ENCODE measurements around the gene DCST1.

DCST1 gene

DNA sequence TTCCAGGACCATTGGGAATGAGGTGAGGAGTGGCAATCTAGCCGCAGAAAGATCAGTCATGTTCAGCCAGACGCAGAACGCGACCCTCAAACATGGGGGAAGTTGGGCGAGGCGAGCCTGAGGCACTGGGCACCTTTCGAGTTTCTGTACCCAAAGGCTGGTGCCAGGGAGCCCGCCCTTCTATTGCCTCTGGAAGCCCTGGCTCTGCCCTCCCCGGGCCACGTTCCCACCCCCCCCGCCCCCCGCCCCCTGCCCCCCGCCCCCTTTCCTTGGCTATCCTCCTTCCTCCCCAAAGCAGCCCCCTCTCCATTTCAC is 33.3 kb upstream of the DCST1 start:
- intact Hi-C loops (cut with DNase I), result loop anchor here (2.0 to 10.0 kb wide), 3 partner anchors 18 to 64 kb away; partner anchors contain the start of genes EFNA4 and FLAD1
- DNase-seq, result peak in 21 of 42 donors; percentile 20 to 72 (median 53)

DNA sequence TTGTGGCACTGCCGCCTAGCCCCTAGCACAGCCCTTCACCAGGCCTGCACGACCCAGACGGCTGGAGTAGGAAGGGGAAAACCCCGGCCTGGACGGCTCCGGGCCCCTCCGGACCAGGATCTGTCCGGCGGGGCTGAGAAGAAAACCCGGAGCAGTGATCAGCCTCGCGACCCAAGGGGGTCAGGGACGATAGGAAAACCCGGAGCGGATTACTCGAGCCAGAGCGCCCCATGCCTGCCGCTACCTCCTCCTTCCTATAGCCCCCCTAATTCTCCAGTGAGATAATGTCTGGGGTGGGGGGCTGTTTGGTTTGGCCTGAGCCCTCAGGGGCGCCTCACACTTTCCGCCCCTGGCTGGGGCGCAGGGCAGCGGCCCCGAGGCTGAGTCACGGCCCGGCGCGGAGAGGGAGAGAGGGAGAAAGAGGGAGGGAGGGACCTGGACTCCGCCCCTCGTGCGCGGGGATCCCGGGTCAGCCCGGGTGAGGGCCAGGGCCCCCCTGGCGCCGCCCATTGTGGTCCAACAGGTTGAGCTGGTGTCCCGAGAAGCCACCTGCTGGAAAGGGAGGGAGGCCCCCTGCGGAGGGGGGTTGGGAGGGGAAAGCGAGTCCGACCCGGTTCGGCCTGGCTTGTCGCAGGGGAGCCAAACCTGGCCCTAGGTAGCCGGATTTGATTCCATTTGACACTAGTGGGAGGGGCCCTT is 32.7 kb upstream of the DCST1 start:
- intact Hi-C loops (cut with DNase I), result loop anchor here (2.0 to 10.0 kb wide), 3 partner anchors 18 to 64 kb away; partner anchors contain the start of genes EFNA4 and FLAD1
- DNase-seq, result peak; percentile 73 to 94 (median 86)

DNA sequence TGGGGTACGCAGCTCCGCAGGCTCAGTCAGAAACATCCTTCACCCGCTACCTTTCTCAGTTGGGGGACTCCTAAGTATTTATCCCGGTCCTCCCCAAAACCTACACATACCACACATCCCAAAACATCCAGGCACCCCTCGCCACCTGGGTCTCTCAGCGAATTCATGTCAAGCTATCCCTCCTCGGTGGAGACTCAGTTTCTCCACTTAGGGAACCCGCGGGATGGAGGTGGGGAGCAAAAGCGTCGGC is 32.3 kb upstream of the DCST1 start:
- DNase-seq, result no peak
- intact Hi-C loops (cut with DNase I), result loop anchor here (2.0 to 10.0 kb wide), 3 partner anchors 19 to 63 kb away; partner anchors contain the start of genes EFNA4 and FLAD1

DNA sequence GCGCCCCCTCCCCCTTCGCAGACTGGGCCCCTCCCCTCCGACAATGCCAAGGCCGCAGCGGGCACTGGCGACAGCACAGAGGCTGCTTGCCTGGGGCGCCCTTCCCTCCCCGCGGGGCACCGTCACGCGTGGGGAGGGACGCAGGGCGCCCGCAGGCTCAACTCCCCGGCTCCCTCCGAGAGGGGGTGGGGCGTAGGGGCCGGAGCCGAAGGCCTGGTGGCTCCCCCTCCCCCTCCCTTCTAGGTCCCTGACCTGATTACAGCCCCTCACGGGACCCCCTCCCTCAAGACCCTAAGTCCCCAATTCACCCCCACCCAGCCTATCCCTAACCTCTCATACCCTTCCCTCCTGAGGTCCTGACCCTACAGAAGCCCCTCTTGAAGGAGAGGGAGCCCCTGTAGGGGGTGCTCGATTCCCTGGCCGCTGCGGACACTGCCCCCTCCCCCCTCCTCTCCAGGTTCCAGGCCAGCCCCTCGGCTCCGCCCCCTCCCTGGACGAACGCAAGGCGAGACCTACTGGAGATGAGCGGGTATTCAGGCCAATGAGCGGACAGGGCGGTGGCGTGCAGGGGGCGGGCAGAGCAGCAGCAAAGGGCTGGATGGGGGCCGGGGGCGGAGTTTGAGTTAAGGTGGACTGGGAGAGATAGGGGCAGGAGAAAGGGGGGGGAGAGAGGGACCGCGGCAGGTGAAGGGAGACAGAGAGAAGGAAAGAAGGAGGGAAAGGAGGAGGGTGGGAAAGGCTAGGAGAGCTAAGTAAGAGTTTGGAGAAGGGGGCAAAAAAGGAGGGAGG is 31.8 kb upstream of the DCST1 start:
- intact Hi-C loops (cut with DNase I), result loop anchor here (2.0 to 10.0 kb wide), 3 partner anchors 19 to 63 kb away; partner anchors contain the start of genes EFNA4 and FLAD1
- DNase-seq, result peak; percentile 100

DNA sequence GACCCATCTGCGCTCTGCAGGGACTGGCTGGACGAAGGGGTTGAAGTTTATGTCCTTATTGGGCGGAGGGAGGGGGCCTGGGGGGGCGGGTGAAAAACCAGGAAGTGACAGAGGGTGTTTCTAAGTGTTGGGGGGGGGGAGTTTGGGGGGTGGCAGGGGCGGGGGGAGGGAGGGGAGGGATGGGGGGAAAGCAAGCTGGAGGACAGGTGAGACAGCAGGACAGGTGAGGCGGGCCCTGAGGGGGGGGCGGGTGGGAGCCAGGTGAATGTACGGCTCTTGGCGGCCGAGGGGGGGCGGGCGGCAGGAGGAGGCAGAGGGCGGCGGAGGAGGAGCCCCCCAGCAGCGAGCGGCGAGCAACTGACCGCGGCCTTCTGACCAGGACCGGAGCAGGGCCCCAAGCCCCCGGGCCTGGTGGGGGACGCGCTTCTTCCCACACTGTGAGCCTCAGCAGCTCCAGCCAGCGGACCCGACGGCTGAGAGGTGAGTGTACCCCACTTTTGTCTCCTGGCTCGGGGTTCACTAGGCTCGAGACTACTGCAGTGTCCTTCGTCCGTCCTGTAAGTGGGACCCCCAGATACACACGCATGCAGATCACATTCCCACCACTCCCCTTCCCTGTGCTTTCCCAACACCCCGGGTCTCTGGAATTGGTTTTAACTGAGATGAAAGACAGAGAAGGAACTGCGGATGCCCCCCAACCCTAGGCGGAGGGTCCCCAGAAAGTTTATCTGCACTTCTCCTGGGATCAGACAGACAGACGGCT is 31.0 kb upstream of the DCST1 start, which contains the start of gene ZBTB7B:
ZBTB7B (plus strand) TSS at position 339 of the 763 bp plus-strand sequence. CDS start 11,859 bp downstream, outside the sequence.
- intact Hi-C loops (cut with DNase I), result loop anchor here (5.0 to 10.0 kb wide), 2 partner anchors 35 to 62 kb away; partner anchors contain the start of gene EFNA4
- DNase-seq, result peak in 10 of 42 donors; percentile 16 to 67 (median 42)

DNA sequence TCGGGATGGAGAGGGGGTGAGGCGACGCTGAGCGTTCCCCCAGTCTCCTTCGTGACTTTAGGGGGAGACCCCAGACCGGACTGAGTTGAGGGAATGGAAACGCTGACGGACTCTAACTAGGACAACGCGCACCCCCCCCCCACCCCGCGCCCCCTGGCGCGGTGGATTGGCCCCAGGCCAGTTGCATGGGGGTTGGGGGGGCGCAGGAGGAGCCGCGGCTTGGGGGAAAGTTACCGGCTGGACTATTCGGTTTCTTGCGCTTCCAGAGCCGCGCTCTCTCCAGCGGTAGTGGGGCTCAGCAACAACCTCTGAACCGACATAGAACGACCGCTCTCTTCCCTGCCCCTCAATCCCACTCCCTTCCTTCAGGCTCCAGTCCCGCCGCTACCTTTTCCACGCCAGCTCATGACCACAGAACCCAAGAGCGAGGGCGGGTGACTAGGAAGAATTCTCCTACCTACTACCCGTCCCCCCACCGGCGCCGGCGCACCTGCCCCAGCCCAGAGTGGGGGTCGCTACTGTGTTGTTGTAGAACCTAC is 30.3 kb upstream of the DCST1 start:
- intact Hi-C loops (cut with DNase I), result loop anchor here (5.0 to 10.0 kb wide), 2 partner anchors 36 to 62 kb away; partner anchors contain the start of gene EFNA4
- DNase-seq, result peak in 18 of 42 donors; percentile 22 to 77 (median 44)

DNA sequence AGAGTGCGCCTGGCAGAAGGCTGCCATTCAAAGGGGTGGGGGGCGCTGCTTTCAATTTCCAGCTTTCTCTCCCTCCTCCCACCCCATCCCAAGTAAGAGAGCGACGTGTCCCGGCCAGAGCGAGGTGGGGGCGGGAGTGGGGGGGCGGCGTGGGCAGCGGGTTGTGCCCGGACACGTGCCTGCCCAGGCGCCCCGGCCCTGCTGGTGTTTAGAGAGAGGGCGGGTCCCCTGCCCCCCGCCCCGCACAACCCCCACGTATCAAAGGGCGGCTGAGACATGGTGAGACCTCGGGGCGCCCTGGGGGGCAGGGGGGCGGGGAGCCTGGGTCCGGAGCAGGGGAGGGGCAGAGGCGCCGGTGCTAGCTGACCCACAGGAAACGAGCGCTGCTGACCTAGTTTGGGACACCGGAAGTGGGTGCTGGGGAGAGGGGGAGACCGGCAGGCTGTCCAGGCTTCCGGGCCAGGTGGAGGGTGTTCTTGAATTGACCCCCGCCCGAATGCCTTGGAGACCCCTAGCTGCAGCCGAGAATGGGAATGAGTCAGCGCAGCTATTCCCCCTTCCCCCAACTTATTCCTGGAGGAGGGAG is 29.8 kb upstream of the DCST1 start:
- intact Hi-C loops (cut with DNase I), result loop anchor here (5.0 to 10.0 kb wide), 2 partner anchors 37 to 61 kb away; partner anchors contain the start of gene EFNA4
- peak in 30 of 42 donors; percentile 26 to 83 (median 58) for DNase-seq

DNA sequence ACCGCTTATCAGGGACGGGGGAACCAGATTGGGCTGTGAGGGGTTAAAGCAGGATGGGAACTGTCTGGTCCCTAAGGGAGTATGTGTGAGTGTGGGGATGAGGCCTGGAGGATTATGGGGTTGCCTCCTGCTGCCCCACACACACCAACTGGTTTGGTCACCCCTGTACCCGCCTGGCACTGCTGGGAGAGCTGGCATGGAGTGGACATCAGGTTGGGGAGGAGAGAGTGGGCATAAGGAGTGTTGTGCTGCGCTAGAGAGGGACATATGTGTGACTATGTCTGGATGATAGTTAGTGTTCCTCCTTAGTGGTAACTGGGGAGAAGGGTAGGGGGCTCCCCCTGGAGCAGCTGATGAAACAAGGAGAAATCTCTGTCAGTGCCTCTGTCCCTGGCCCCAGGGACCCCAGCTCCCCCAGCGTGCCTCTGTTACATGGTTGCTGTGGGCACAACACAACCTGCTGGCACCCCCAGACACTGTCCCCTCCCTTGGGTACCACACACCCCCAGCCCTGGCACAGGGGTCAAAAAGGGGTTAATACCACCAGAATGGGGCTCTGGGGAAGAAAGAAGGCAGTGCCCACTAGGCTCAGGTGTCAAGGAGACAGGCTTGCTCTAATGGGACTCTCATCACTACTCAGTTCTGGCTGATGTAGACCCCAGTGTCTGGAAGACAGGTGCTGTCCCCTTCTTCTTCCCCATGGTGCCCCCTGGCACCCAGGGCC is 29.1 kb upstream of the DCST1 start:
- peak in 9 of 42 donors; percentile 21 to 72 (median 43) for DNase-seq
- intact Hi-C loops (cut with DNase I), result loop anchor here (5.0 to 10.0 kb wide), 2 partner anchors 37 to 60 kb away; partner anchors contain the start of gene EFNA4

DNA sequence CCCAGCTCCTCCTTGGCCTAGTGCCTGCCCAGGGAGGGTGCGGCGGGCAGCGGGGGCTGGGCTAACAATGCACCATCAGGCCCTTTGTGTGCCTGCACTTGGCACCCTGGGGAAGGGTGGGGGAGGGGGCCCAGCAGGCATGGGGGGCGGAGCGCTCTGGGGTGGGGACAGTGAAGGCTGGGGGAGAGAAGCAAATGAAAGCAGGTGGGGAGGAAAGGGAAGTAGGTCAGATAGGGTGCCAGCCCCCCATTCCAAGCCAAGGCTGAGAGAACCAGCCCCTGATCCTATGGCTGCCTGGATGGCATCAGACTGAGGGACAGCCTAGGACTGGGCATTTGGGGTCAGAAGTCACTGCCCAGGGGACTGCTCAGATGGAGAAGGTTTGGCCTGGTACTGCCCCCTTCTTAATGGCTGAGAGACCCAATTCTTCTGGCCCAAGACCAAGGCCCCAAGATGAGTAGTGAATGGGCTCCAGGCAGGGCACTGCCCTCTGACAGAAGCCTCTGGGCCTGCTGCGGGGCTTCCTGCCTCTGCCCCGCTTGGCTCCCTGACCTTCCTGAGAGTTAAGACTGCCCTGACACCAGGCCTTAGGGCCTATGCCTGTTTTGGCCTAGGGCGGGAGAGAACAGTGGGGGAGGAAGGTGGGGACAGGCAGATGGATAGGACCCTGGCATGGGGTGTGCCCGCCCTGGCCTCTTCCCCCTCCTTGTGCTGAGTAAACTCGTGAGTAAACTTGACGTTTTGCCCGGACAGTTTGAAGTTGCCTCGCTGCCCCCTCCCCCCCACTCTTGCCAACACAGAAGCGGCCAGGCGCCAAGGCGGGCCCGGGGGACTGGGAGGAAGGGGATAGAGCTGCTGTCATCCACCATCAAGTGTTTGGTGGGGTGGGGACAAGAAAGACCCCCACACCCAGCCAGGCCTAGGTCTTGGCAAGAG is 28.3 kb upstream of the DCST1 start:
- DNase-seq, result peak; percentile 55 to 91 (median 76)
- intact Hi-C loops (cut with DNase I), result loop anchor here (10.0 kb wide), 1 partner anchor 59 kb away; the partner anchor contains the start of gene EFNA4

DNA sequence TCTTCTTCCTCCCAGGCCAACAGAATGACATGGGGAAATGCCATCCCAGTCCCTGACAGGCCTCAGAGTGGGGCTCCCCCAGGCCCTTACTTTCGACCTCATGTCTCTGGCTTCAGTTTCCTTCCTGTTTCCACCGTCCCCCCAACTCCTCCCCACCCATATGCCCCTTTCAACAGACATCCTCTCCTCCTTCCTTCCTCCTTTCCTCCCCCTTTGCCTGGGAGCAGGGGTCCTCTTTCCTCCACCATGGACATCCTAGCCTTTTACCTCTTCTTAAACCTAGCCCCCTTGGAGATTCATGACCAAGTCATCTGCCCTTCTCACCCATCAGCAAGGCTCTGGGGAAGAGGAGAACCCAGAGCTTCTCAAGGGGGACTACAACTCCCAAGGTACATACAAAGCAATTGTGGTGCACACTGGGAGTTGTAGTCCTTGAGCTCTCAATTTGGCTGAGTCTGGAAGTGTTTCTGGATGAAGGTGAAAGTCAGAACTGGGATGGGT is 27.0 kb upstream of the DCST1 start:
- intact Hi-C loops (cut with DNase I), result loop anchor here (10.0 kb wide), 1 partner anchor 58 kb away; the partner anchor contains the start of gene EFNA4
- peak in 21 of 42 donors; percentile 35 to 81 (median 59) for DNase-seq

DNA sequence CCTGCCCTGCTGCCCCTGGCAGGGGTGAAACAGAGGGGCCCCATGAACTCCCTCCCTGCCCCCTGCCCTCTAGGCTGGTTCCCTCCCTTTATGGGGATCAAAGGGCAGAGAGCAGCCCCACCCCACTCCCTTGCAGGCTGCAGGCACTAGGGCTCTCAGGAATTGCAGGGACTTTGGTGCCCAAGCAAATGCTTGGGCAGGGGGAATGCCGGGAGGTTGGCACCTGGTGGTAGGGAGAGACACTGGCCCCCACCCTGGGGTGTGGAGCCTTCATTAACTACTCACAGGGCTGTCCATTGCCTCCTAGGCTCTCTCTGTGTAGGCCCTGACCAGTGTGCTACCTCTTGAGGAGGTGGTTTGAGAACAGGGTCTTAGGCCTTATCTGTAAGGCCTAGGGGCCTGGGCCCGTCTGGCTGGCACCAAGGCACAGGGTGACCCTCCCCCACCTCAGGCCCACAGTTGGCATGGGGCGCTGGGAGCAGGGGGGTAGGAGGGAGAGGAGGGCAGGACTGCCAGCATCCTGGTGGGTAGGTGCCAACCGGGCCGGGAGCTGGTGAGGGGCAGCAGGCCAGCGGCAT is 26.3 kb upstream of the DCST1 start:
- DNase-seq, result peak in 31 of 42 donors; percentile 16 to 88 (median 57)
- intact Hi-C loops (cut with DNase I), result loop anchor here (10.0 kb wide), 1 partner anchor 57 kb away; the partner anchor contains the start of gene EFNA4

DNA sequence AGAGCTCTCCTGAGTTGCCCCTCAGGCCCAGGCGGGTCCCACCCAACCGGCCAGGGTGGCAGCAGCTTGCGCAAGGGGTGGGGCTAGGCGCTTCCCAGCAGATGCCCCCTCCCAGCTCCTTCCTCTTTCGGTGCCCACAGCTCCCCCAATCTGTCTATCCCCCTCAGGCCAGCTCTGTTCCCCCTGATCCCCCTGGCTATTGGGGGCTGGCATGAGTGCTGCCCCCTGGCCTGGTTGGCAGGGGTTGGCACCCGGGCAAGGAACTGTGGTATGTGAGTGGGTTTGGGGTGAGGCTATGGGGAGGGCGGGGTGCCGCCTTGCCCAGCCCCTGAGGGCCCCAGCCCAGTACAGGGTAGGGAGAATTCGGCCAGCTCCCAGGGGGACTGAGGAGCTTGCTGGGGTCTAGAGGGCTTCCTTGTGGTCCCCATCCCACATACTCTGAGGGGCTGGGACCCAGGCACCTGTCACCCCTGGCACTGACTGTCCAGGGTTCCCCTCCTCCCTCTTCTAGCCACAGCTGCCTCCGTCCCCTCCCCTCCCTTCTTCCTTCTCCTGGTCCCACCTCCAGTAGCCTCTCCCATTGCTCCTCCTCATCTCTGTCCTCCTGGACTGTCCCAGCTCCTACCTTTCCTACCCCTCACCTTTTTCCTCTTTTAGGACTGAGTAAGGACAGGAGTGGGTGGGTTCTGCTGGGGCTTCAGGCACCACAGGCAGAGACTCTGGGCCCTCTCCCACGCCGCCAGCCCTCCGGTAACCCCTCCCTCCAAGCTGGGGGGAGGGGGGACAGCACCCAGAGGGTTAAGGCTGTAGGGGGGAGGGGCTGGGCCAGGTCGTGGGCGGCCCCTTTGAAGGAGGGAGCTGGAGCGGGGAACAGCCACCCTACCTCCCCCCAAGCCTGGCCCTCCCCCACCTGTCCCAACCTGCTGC is 25.3 kb upstream of the DCST1 start:
- intact Hi-C loops (cut with DNase I), result loop anchor here (10.0 kb wide), 1 partner anchor 57 kb away; the partner anchor contains the start of gene EFNA4
- DNase-seq, result peak in 14 of 42 donors; percentile 28 to 65 (median 44)

DNA sequence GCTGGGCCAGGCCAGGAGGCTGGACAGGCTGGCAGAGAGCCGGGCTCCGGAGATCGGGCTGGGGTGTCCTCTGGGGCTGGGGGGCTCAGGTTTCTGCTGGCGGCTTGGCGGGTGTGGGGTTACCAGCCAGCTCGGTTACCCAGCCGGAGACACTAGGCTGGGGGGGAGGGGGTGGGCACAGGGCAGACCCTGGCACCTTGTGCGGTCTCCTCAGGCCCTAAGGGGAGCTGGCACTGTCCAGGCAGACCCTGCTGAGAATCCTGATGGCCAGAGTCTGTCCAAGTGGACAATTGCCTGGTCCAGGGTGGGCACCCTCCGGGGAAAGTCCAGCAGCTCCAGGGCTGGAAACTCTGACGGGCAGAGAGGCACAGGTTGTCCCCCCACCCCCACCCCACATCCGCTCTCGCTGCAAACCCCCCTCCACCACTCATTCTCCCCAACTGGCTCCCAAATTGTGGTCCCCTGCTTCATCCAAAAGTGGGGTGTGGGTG is 24.4 kb upstream of the DCST1 start:
- intact Hi-C loops (cut with DNase I), result loop anchor here (10.0 kb wide), 1 partner anchor 56 kb away; the partner anchor contains the start of gene EFNA4
- DNase-seq, result no peak

DNA sequence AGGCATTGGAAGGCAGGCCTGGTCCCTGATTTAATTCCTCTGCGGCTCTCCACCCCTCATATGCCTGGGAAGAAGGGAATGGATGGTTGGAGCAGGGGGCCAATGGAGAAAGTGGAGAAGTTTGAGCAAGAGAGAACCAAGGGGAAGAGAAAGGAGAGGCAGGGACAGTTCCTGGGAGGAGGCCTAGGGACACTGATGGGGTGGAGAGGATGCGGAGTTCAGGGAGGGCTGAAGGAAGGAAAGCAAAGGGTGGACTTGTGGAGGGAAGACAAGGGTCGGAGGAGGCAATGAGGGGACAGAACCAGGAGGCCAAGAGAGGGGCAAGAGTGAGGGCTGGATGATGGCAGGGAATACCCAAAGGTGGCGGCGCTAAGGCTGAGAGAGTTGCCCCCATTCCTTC is 23.9 kb upstream of the DCST1 start:
- no peak for DNase-seq
- intact Hi-C loops (cut with DNase I), result loop anchor here (10.0 kb wide), 1 partner anchor 55 kb away; the partner anchor contains the start of gene EFNA4

Data from head of caudate nucleus (tissue), 42 donors.